IMR-90 (cell line): ENCODE results near the gene WAC.

Experiments used
- CEBPB ChIP-seq: IDR thresholded peaks from 2 replicates; pipeline ENCODE4 v1.6.1; 2012; ENCODE audit warnings: low read depth, low read length, improper control_type of control experiment
- CTCF ChIP-seq: conservative IDR thresholded peaks from 2 replicates; pipeline ENCODE4 v1.5.1; 2012; ENCODE audit warnings: mild to moderate bottlenecking, low read depth, low read length, improper control_type of control experiment
- FOS ChIP-seq: fragments of 150-350 bp; IDR thresholded peaks from 2 replicates; pipeline ENCODE4 v1.6.1; 2016; ENCODE audit warnings: low read depth, low read length
- RFX5 ChIP-seq: IDR thresholded peaks from 2 replicates; pipeline ENCODE4 v1.8.0; 2012; ENCODE audit warnings: low read depth, mild to moderate bottlenecking, low read length, moderate library complexity
- USF2 ChIP-seq: fragments of 150-350 bp; IDR thresholded peaks from 2 replicates; pipeline ENCODE4 v1.6.1; 2017; ENCODE audit warnings: mild to moderate bottlenecking, antibody characterized with exemption, low read length, low read depth

- no peak for TF ChIP-seq RFX5
- TF ChIP-seq FOS: no peak
- TF ChIP-seq CTCF: no peak
- TF ChIP-seq USF2: no peak
- TF ChIP-seq CEBPB: no peak
These were observed 67.1 kb downstream of the WAC start for GRCh38 chr10:28600056-28600455.
